ENCODE data around the gene PCNA.

DNA sequence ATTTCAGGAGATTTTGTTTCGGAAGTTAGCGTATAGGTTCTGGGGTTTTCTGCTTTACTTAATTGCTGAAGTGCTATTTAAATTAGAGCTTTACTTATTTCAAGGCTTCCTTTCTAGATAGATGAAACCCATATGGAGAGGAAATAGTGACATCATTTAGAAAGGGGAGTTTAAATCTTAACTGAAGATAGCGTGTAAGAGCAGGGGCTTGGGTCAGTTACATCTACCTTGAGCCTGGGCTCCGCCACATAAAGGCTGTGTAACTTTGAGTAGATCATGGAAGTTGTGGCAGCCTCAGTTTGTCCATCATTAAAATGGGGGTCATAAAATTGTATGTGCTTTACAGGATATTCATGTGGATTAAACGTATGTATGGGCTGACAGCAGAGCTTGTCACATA is 11.7 kb upstream of the PCNA start:
- no peak for TF ChIP-seq CTCF (IDR thresholded peaks at IDR 0.05)
- TF ChIP-seq POLR2AphosphoS5 (IDR thresholded peaks at IDR 0.05) = no peak
- no peak for TF ChIP-seq EP300 (IDR thresholded peaks at IDR 0.05)
- no peak for TF ChIP-seq POLR2A (IDR thresholded peaks at IDR 0.05)
